Measurements from ENCODE around the gene RHEB.

DNA sequence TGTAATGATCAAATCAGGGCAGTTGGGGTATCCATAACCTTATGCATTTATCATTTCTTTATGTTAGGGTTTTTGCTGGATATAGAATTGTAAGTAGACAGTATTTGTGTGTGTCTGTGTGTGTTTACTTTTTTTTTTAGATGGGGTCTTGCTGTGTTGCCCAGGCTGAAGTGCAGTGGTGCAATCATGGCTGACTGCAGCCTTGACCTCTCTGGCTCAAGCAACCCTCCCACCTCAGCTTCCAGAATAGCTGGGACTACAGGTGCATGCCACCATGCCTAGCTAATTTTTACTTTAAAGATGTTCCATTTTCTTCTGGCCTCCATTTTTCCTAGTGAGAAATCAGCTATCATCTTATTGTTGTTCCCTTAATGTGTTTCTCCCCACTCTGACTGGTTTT is 10.1 kb upstream of the RHEB start:
- TF ChIP-seq, protein P1, sequence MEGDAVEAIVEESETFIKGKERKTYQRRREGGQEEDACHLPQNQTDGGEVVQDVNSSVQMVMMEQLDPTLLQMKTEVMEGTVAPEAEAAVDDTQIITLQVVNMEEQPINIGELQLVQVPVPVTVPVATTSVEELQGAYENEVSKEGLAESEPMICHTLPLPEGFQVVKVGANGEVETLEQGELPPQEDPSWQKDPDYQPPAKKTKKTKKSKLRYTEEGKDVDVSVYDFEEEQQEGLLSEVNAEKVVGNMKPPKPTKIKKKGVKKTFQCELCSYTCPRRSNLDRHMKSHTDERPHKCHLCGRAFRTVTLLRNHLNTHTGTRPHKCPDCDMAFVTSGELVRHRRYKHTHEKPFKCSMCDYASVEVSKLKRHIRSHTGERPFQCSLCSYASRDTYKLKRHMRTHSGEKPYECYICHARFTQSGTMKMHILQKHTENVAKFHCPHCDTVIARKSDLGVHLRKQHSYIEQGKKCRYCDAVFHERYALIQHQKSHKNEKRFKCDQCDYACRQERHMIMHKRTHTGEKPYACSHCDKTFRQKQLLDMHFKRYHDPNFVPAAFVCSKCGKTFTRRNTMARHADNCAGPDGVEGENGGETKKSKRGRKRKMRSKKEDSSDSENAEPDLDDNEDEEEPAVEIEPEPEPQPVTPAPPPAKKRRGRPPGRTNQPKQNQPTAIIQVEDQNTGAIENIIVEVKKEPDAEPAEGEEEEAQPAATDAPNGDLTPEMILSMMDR (IDR thresholded peaks at IDR 0.05; ENCODE audit: insufficient read depth, low read length), result no peak
- TF ChIP-seq POLR2AphosphoS5 (IDR thresholded peaks at IDR 0.05; ENCODE audit: low read depth), result no peak
- TF ChIP-seq, protein P2, sequence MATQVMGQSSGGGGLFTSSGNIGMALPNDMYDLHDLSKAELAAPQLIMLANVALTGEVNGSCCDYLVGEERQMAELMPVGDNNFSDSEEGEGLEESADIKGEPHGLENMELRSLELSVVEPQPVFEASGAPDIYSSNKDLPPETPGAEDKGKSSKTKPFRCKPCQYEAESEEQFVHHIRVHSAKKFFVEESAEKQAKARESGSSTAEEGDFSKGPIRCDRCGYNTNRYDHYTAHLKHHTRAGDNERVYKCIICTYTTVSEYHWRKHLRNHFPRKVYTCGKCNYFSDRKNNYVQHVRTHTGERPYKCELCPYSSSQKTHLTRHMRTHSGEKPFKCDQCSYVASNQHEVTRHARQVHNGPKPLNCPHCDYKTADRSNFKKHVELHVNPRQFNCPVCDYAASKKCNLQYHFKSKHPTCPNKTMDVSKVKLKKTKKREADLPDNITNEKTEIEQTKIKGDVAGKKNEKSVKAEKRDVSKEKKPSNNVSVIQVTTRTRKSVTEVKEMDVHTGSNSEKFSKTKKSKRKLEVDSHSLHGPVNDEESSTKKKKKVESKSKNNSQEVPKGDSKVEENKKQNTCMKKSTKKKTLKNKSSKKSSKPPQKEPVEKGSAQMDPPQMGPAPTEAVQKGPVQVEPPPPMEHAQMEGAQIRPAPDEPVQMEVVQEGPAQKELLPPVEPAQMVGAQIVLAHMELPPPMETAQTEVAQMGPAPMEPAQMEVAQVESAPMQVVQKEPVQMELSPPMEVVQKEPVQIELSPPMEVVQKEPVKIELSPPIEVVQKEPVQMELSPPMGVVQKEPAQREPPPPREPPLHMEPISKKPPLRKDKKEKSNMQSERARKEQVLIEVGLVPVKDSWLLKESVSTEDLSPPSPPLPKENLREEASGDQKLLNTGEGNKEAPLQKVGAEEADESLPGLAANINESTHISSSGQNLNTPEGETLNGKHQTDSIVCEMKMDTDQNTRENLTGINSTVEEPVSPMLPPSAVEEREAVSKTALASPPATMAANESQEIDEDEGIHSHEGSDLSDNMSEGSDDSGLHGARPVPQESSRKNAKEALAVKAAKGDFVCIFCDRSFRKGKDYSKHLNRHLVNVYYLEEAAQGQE (IDR thresholded peaks at IDR 0.05; ENCODE audit: insufficient replicate concordance, low read depth), result no peak

Measured in HL-60 (cell line).